Left lung (tissue), 10 donors: ENCODE data around the gene TTC21A. TPM values are rescaled to one million over a fixed set of nuclear protein-coding genes. Genes with fewer than 3 reads are reported as not detected.
A peak's percentile ranks its signal among the peaks of the same experiment; 100 is the strongest.

Source experiments
- ATAC-seq: fragments of 200-7000 bp; cut with Tn5 transposase; one replicate; pipeline ENCODE4 v1.9.1; 2020; ENCODE audit warnings: moderate library complexity
- DNase-seq, 4 donors: peaks; one replicate each; pipeline ENCODE4 v3.0.0-alpha.2; 2013 to 2020
- H3K27ac ChIP-seq, 2 donors: fragments of 200-600 bp; sonication (generic) in 1 of 2; one replicate each; pipeline versions ENCODE4 v1.5.0 to v1.8.0; 2020 to 2021
- H3K27me3 ChIP-seq, 2 donors: fragments of 200-600 bp; sonication (generic) in 1 of 2; one replicate each; pipeline versions ENCODE4 v1.5.0 to v1.8.0; 2020 to 2021
- H3K36me3 ChIP-seq, 2 donors: fragments of 200-600 bp; sonication (generic) in 1 of 2; one replicate each; pipeline versions ENCODE4 v1.5.0 to v1.8.0; 2020 to 2021
- H3K4me1 ChIP-seq, 2 donors: fragments of 200-600 bp; one replicate each; pipeline ENCODE4 v1.8.0; 2021
- H3K4me3 ChIP-seq, 2 donors: fragments of 200-600 bp; sonication (generic) in 1 of 2; one replicate each; pipeline versions ENCODE4 v1.5.0 to v1.8.0; 2020 to 2021; ENCODE audit warnings: mild to moderate bottlenecking in 1 of 2
- H3K9me3 ChIP-seq, 2 donors: fragments of 200-600 bp; sonication (generic) in 1 of 2; one replicate each; pipeline versions ENCODE4 v1.5.0 to v1.8.0; 2020 to 2021
- intact Hi-C, 2 donors: fragments of 100-400 bp; cut with DNase I; formaldehyde crosslinking; loops; one replicate each; pipeline versions ENCODE4 v1.11.2 to v1.14.2; 2022
- polyA plus RNA-seq, 6 donors: library from polyadenylated mRNA; unstranded; fragments of 120-200 nt; gene quantifications; one replicate each; pipeline ENCODE4 v1.2.1, GENCODE V29; 2013; ENCODE audit not compliant: insufficient read length in 6 of 6
- total RNA-seq, 2 donors: library from RNA; stranded (reverse); fragmentation: NEBNext Ultra II Directional; extraction: Animal tissue kit (Norgen Biotek cat#: 25700); gene quantifications; one replicate each; pipeline ENCODE4 v1.2.1, GENCODE V29; 2021
- TF ChIP-seq, protein P1 (sequence below), 2 donors: fragments of 200-600 bp; sonication (generic) in 1 of 2; IDR thresholded peaks; one replicate each; pipeline versions ENCODE4 v1.5.0 to v1.8.0; 2021; ENCODE audit warnings: antibody characterized with exemption in 2 of 2
- donor health status: DM: no; HTN: yes; CAD: no.
- donor health status: DM: no; HTN: no; CAD: no.

TTC21A gene
- total and polyA plus RNA-seq, 8 donors, result 7.1 to 21.8 (median 14.3) TPM

DNA sequence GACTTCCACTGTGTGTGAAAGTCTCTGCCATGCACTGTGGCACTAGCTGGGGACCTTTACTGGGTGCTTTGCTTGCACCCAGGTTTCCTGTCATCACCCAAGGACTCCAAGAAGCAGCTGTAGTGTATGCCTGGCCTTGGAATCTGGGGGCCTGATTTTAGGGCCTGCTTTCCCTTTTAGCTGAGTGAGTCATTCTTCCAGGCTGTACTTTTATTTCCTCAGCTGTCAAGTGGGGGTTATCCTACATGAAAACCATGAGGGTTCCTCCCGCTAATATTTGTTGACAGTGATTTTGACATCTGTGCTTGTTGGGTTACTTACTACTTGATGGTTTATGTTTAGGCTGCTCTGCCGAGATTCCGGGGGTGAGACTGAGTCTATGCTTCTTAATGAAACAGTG, 18.6 kb upstream of the TTC21A start:
- no peak for DNase-seq
- Histone ChIP-seq H3K36me3 (peaks cover 0 to 91% of the 10 kb centered on the region in 2 donors), H3K4me1 (no peaks in the 10 kb centered on the region), H3K4me3 (no peak overlapping the region), H3K27me3 (no peaks in the 10 kb centered on the region), H3K9me3 (no peaks in the 10 kb centered on the region), H3K27ac (no peak overlapping the region)
- intact Hi-C loops, result no loop called here
- TF ChIP-seq, protein P1, sequence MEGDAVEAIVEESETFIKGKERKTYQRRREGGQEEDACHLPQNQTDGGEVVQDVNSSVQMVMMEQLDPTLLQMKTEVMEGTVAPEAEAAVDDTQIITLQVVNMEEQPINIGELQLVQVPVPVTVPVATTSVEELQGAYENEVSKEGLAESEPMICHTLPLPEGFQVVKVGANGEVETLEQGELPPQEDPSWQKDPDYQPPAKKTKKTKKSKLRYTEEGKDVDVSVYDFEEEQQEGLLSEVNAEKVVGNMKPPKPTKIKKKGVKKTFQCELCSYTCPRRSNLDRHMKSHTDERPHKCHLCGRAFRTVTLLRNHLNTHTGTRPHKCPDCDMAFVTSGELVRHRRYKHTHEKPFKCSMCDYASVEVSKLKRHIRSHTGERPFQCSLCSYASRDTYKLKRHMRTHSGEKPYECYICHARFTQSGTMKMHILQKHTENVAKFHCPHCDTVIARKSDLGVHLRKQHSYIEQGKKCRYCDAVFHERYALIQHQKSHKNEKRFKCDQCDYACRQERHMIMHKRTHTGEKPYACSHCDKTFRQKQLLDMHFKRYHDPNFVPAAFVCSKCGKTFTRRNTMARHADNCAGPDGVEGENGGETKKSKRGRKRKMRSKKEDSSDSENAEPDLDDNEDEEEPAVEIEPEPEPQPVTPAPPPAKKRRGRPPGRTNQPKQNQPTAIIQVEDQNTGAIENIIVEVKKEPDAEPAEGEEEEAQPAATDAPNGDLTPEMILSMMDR (IDR thresholded peaks at IDR 0.05), result no peak
- no peak for ATAC-seq

DNA sequence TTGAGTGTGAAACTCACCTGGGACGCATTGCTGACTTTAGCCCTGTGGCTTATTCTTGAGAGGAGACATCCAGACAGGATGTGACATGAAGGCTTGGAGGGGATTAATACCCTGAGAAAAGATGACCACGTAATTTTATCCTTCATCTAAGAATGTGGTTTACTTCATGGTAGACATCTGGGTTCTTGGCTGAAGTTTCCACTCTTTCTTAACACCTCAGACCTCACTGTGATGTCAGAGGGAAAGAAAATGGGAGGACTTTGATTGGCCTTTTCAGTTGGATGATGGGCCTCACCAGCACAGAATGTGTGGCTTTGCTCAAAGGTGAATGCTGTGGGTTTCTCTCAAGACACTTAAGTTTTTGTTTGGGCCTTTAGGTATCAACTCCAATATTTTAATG, 16.6 kb upstream of the TTC21A start:
- TF ChIP-seq, protein P1 (IDR thresholded peaks at IDR 0.05), result no peak
- Histone ChIP-seq H3K4me1 (no peaks in the 10 kb centered on the region), H3K9me3 (no peaks in the 10 kb centered on the region), H3K27ac (no peak overlapping the region), H3K4me3 (no peak overlapping the region), H3K27me3 (no peaks in the 10 kb centered on the region), H3K36me3 (peaks cover 0 to 95% of the 10 kb centered on the region in 2 donors)
- ATAC-seq (no peak), DNase-seq (no peak)
- intact Hi-C loops, result no loop called here

DNA sequence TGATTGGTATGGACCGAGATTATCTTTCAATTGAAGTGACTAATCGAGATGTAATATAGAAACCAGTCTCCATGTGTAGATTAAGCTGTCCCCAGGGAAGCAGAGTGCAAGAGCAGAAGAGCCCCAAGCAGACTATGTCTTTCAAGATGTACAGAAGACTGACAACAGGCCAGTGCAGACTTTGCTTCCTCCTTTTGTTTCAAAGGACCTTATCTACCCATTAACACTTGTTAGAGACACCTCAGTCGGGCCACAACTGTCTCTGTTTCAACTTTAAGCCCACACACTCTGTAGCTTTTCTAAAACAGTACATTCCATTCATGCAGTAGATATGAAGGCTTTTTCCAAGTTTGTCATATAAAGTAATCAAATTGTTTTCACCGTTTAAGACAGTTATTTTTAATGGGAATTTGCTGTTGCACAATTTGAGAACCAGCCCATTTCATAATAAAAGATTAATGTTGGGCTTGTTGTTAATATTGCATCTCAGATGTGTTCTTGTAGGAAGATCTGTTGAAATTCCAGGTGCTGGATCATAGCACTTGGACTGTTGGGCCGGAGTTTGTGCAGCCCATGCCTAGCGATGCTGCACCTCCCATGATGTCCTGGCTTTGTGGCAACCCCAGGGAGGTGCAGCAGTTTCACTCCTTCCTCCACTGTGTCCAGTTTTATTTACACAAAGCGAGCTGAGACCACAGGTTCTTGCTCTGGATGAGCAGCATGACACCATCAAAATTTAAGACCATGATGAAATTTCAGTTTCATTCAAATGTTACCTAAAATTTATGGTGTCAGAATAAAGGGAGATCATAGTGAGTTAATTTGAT, 12.4 kb upstream of the TTC21A start:
- no peaks in the 10 kb centered on the region for H3K9me3 ChIP-seq
- DNase-seq (no peak), ATAC-seq (no peak)
- H3K36me3 ChIP-seq, result peaks cover 3 to 98% of the 10 kb centered on the region in 2 donors
- H3K4me3 ChIP-seq, result no peak overlapping the region
- intact Hi-C loops, result no loop called here
- no peaks in the 10 kb centered on the region for H3K4me1 ChIP-seq
- no peaks in the 10 kb centered on the region for H3K27me3 ChIP-seq
- TF ChIP-seq, protein P1 (IDR thresholded peaks at IDR 0.05), result no peak
- H3K27ac ChIP-seq, result no peak overlapping the region

DNA sequence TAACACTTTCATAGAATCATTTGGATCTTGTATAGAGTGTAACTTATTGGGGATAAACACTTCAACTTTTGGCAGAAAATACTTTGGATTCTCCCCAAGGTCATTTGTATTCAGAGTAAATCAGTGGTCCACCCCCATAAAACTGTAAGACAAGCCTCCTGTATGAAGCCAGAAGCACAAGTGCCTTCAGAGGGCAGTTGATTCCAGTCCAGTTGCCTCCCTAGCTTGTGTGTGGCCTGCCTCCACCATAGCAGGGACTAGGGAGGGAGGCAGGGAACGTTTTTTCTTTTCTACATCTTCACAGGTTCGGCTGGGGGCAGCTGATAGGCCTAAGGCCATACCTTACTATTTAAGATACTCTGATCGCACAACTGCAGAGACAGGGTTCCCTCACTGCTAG, 11.7 kb upstream of the TTC21A start:
- Histone ChIP-seq H3K4me1 (no peaks in the 10 kb centered on the region), H3K4me3 (no peak overlapping the region), H3K27me3 (no peaks in the 10 kb centered on the region), H3K36me3 (peaks cover 3 to 99% of the 10 kb centered on the region in 2 donors), H3K9me3 (no peaks in the 10 kb centered on the region), H3K27ac (peak overlapping the region in 1 of 2 donors; percentile 23)
- TF ChIP-seq, protein P1 (IDR thresholded peaks at IDR 0.05), result no peak
- DNase-seq (no peak), ATAC-seq (no peak)
- intact Hi-C loops, result no loop called here

DNA sequence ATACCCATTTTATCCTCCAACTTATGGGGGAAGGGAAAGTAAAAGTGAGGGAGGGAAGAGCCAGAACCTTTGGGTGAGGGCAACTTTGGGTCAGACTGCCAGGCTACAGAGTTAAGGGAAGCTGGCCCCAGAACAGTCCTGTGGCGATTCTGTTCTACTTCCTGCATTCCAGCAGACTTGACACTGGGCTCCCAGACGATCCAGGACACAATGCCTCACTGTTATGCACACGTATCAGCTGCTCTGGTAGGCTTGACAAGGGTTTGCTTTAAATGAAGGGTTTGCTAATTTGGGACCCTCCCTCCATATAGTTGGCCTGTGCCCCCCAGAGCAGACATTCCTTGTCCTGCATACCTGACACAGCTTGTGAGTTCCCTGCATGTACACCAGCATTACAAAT, 10.7 kb upstream of the TTC21A start:
- no peak overlapping the region for H3K4me3 ChIP-seq
- no peaks in the 10 kb centered on the region for H3K9me3 ChIP-seq
- peaks cover 3 to 96% of the 10 kb centered on the region in 2 donors for H3K36me3 ChIP-seq
- no peaks in the 10 kb centered on the region for H3K27me3 ChIP-seq
- TF ChIP-seq, protein P1 (IDR thresholded peaks at IDR 0.05), result no peak
- H3K27ac ChIP-seq, result no peak overlapping the region
- intact Hi-C loops, result no loop called here
- H3K4me1 ChIP-seq, result peaks cover 0 to 9% of the 10 kb centered on the region in 2 donors
- DNase-seq (no peak), ATAC-seq (peak; percentile 21)
